HG03139 (cell line): ENCODE measurements around the gene PTGDR2.

Experiments used
- ATAC-seq: cut with Tn5 transposase; IDR thresholded peaks from one replicate; pipeline ENCODE4 v1.9.1; 2021; ENCODE audit not compliant: unreplicated experiment

The PTGDR2 gene

GRCh38 chr11:60874421-60875365, 18.9 kb upstream of the PTGDR2 start:
- ATAC-seq = no peak

- ATAC-seq = no peak
Observed at GRCh38 chr11:60873533-60873932, 17.8 kb upstream of the PTGDR2 start.

- no peak for ATAC-seq
Observed at GRCh38 chr11:60872961-60873524, 17.3 kb upstream of the PTGDR2 start.

GRCh38 chr11:60872124-60872960, 16.6 kb upstream of the PTGDR2 start:
- no peak for ATAC-seq

- ATAC-seq = no peak
Observed at GRCh38 chr11:60871378-60872061, 15.8 kb upstream of the PTGDR2 start.

- ATAC-seq = no peak
Observed at GRCh38 chr11:60870733-60871377, 15.1 kb upstream of the PTGDR2 start.

GRCh38 chr11:60870276-60870675, 14.5 kb upstream of the PTGDR2 start:
- no peak for ATAC-seq

- no peak for ATAC-seq
Observed at GRCh38 chr11:60869451-60869825, 13.7 kb upstream of the PTGDR2 start.

GRCh38 chr11:60868682-60869450, 13.1 kb upstream of the PTGDR2 start:
- no peak for ATAC-seq

GRCh38 chr11:60867871-60868681, 12.3 kb upstream of the PTGDR2 start:
- ATAC-seq = no peak

GRCh38 chr11:60866911-60867870, 11.4 kb upstream of the PTGDR2 start, which contains the start of gene ZP1:
Gene ZP1 (plus strand): TSS chr11:60867542. CDS start chr11:60867562, 20 bp downstream.
- ATAC-seq = no peak

GRCh38 chr11:60864856-60865513, 9.2 kb upstream of the PTGDR2 start:
- ATAC-seq = no peak

GRCh38 chr11:60863550-60864521, 8.1 kb upstream of the PTGDR2 start:
- ATAC-seq = no peak

- ATAC-seq = no peak
Observed at GRCh38 chr11:60862171-60862570, 6.4 kb upstream of the PTGDR2 start.

GRCh38 chr11:60860943-60861342, 5.2 kb upstream of the PTGDR2 start:
- ATAC-seq = no peak
